ENCODE results near the gene AUP1. TPM values are rescaled to one million over a fixed set of nuclear protein-coding genes. Genes with fewer than 3 reads are reported as not detected.

The AUP1 gene
- total RNA-seq, 2 experiments from 2014 or later = 90.8 to 92.7 TPM

GRCh38 chr2:74525717-74526648 is 3.5 kb downstream of the AUP1 start, which contains the start of gene DQX1:
DQX1 (minus strand) TSS chr2:74526231; CDS start chr2:74525729, 502 bp downstream.
- intact Hi-C loops (cut with micrococcal nuclease) = no loop called here
- ChIA-PET CTCF (interaction anchor here (0.9 to 2.1 kb wide), 3 partner anchors 22 to 52 kb away, joined by 3 to 4 read pairs (median 4); partner anchors contain the start of gene LBX2), POLR2A (interaction anchor here (0.6 to 1.5 kb wide), 5 partner anchors 11 to 287 kb away, joined by 3 to 5 read pairs (median 3); no protein-coding TSS in a partner anchor)
- H3K36me3 Mint-ChIP-seq (ENCODE audit: low read depth) = peaks cover 46% of the 10 kb centered on the region
- H3K27ac Mint-ChIP-seq = no peak within 1 kb of the TSS
- TF ChIP-seq, protein P1, sequence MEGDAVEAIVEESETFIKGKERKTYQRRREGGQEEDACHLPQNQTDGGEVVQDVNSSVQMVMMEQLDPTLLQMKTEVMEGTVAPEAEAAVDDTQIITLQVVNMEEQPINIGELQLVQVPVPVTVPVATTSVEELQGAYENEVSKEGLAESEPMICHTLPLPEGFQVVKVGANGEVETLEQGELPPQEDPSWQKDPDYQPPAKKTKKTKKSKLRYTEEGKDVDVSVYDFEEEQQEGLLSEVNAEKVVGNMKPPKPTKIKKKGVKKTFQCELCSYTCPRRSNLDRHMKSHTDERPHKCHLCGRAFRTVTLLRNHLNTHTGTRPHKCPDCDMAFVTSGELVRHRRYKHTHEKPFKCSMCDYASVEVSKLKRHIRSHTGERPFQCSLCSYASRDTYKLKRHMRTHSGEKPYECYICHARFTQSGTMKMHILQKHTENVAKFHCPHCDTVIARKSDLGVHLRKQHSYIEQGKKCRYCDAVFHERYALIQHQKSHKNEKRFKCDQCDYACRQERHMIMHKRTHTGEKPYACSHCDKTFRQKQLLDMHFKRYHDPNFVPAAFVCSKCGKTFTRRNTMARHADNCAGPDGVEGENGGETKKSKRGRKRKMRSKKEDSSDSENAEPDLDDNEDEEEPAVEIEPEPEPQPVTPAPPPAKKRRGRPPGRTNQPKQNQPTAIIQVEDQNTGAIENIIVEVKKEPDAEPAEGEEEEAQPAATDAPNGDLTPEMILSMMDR (IDR thresholded peaks at IDR 0.05) = no peak
- peaks cover 25% of the 10 kb centered on the region for H3K4me1 Mint-ChIP-seq (ENCODE audit: low read depth)
- no peaks in the 10 kb centered on the region for H3K9me3 Mint-ChIP-seq
- peak within 1 kb of the TSS; percentile 14 for H3K4me3 Mint-ChIP-seq
- ATAC-seq (no peak), DNase-seq (peak; percentile 37)
- no peaks in the 10 kb centered on the region for H3K27me3 Mint-ChIP-seq

DNA sequence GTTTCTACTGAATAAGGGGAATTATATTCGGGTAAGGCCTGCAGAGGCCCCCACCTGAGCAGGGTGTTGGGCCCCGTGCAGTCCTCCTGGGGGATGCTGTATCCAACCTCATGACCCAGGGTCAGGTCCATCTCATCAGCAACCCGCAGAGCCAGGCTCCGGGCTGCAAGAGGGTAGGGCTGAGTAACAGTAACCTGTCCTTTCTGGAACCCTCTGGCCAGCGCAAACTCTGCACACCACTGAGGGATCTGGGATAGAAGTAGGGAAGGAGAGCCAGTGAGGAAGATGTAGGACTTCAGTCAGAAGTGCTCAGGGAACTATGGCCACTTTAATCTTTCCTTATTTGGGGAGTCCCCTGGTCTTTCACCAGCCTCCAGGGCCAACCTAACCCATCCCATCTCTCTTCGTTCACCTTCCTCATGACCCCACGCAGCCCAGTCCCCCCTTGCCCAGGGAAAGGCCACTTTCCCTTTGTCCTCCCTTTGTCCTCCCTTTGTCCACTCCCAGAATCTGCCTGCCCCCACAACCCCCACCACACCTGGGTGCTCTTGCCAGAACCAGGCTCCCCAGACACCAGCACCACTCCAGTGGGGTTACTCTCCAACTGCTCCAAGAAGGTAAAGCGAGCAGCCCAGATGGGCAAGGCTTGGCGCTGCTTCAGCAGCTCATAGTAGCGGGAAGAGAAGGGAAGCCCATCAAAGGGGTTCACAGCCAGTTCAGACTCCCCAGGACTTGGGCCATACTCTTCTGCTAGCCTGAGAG is 4.4 kb downstream of the AUP1 start:
- DNase-seq (no peak), ATAC-seq (no peak)
- H3K9me3 Mint-ChIP-seq = no peaks in the 10 kb centered on the region
- CTCF ChIA-PET = no interaction called here
- peaks cover 21% of the 10 kb centered on the region for H3K4me1 Mint-ChIP-seq (ENCODE audit: low read depth)
- no peak overlapping the region for H3K4me3 Mint-ChIP-seq
- TF ChIP-seq, protein P1 (IDR thresholded peaks at IDR 0.05) = no peak
- intact Hi-C loops (cut with micrococcal nuclease) = no loop called here
- peaks cover 40% of the 10 kb centered on the region for H3K36me3 Mint-ChIP-seq (ENCODE audit: low read depth)
- POLR2A ChIA-PET = no interaction called here
- peaks cover 3% of the 10 kb centered on the region for H3K27me3 Mint-ChIP-seq
- no peak overlapping the region for H3K27ac Mint-ChIP-seq

DNA sequence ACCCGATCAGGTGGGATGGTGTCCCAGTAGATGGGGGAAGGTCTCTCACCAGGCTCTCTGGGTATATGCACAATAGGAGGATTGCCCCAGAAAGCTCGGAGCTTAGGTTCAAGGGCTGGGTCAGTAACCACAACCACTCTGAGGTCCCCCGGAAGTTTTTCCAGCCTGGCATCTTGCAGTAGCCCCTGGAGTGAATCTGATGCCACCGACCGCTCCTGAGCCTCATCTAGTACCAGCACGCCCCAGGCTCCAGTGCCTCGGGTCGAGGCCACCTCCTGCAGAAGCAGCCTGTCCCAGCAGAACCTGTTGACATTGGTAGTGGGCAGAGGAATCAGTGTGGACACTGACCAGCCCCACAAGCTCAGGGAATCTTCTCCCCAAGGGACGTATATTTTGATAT is 5.5 kb downstream of the AUP1 start:
- Mint-ChIP-seq H3K36me3 (ENCODE audit: low read depth) (peaks cover 38% of the 10 kb centered on the region), H3K4me3 (no peak overlapping the region), H3K27ac (no peak overlapping the region), H3K4me1 (ENCODE audit: low read depth) (peaks cover 21% of the 10 kb centered on the region), H3K27me3 (peaks cover 8% of the 10 kb centered on the region), H3K9me3 (no peaks in the 10 kb centered on the region)
- TF ChIP-seq, protein P1 (IDR thresholded peaks at IDR 0.05) = no peak
- intact Hi-C loops (cut with micrococcal nuclease) = no loop called here
- CTCF ChIA-PET = interaction anchor here (1.0 to 2.5 kb wide), 2 partner anchors 8 to 63 kb away, joined by 3 to 10 read pairs; no protein-coding TSS in a partner anchor
- POLR2A ChIA-PET = no interaction called here
- DNase-seq (no peak), ATAC-seq (no peak)

DNA sequence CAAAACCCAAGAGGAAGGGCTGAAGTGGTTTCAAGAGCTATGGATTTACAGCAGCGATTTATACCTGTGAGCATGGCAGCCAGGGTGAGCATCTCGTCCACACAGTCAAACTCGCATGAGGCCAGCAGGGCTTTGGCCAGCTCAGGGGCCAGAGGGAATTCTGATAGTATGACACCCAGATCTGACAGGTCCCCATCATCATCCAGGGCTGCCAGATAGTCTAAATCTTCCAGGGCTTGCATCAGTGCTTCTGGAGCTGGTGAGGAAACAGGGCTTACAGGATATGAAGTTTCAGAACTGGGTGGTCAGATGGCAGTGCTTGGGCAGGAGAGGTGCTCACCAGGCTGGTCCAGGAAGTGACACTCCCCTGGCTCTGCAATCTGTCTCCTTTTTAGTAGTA is 7.0 kb downstream of the AUP1 start:
- peaks cover 20% of the 10 kb centered on the region for H3K27me3 Mint-ChIP-seq
- H3K9me3 Mint-ChIP-seq = no peaks in the 10 kb centered on the region
- peaks cover 11% of the 10 kb centered on the region for H3K4me1 Mint-ChIP-seq (ENCODE audit: low read depth)
- intact Hi-C loops (cut with micrococcal nuclease) = no loop called here
- DNase-seq (no peak), ATAC-seq (no peak)
- POLR2A ChIA-PET = interaction anchor here (0.8 kb wide), 1 partner anchor 27 kb away, joined by 3 read pairs; no protein-coding TSS in a partner anchor
- CTCF ChIA-PET = interaction anchor here (0.7 to 2.5 kb wide), 4 partner anchors 9 to 255 kb away, joined by 3 to 10 read pairs (median 3); no protein-coding TSS in a partner anchor
- TF ChIP-seq, protein P1 (IDR thresholded peaks at IDR 0.05) = no peak
- H3K36me3 Mint-ChIP-seq (ENCODE audit: low read depth) = peaks cover 25% of the 10 kb centered on the region
- no peak overlapping the region for H3K4me3 Mint-ChIP-seq
- H3K27ac Mint-ChIP-seq = no peak overlapping the region

Measured in activated CD8-positive, alpha-beta T cell treated with anti-CD3 and anti-CD28 coated beads for 36 hours (primary cell).